ENCODE results near the gene RERG. TPM values are rescaled to one million over a fixed set of nuclear protein-coding genes. Genes with fewer than 3 reads are reported as not detected.

The RERG gene, protein sequence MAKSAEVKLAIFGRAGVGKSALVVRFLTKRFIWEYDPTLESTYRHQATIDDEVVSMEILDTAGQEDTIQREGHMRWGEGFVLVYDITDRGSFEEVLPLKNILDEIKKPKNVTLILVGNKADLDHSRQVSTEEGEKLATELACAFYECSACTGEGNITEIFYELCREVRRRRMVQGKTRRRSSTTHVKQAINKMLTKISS
- total RNA-seq = not detected
- total RNA-seq (2013) = not detected

- TF ChIP-seq CTCF (IDR thresholded peaks at IDR 0.05) = peak; percentile 83
- Histone ChIP-seq H3K27me3 (ENCODE audit: control insufficient read depth, insufficient read depth, low read length) (peaks cover 8% of the 10 kb centered on the region), H3K9me3 (ENCODE audit: control insufficient read depth, insufficient read depth, low read length) (no peaks in the 10 kb centered on the region), H3K4me1 (ENCODE audit: control insufficient read depth, insufficient read depth, low read length) (peaks cover 8% of the 10 kb centered on the region), H3K27ac (ENCODE audit: low read length) (no peak within 1 kb of the TSS), H3K4me3 (ENCODE audit: low read length) (no peak within 1 kb of the TSS), H3K36me3 (ENCODE audit: control insufficient read depth, insufficient read depth, low read length) (no peaks in the 10 kb centered on the region)
- 3% methylated on average over 53 of the region's 55 CpGs for WGBS (ENCODE audit: insufficient coverage)
- DNase-seq = peak; percentile 67 to 84
- Mint-ChIP-seq H3K4me1 (peaks cover 5 to 16% of the 10 kb centered on the region in 2 donors), H3K27me3 (ENCODE audit: low read depth in 2 of 2) (peaks cover 11 to 37% of the 10 kb centered on the region in 2 donors), H3K9me3 (no peaks in the 10 kb centered on the region), H3K36me3 (no peaks in the 10 kb centered on the region), H3K4me3 (peak within 1 kb of the TSS; percentile 45), H3K27ac (no peak within 1 kb of the TSS)
- intact Hi-C loops (cut with micrococcal nuclease) = no loop called here
- ATAC-seq = peak; percentile 96 to 99 (median 99)
Observed at GRCh38 chr12:15220915-15221885, at the start of gene RERG. Gene RERG, minus strand, starts transcription at chr12:15221417. Its CDS starts 3,928 bp downstream, at chr12:15217489.

- WGBS (ENCODE audit: insufficient coverage) = 29% methylated on average over 4 of the region's 4 CpGs
- intact Hi-C loops (cut with micrococcal nuclease) = loop anchor here (10.0 kb wide), 1 partner anchor 314 kb away; no protein-coding TSS in a partner anchor
- no peaks in the 10 kb centered on the region for H3K4me1 Mint-ChIP-seq
- H3K9me3 ChIP-seq (ENCODE audit: control insufficient read depth, insufficient read depth, low read length) = no peaks in the 10 kb centered on the region
- no peak overlapping the region for H3K4me3 Mint-ChIP-seq
- no peaks in the 10 kb centered on the region for H3K9me3 Mint-ChIP-seq
- DNase-seq = no peak
- ATAC-seq = no peak
- H3K27ac ChIP-seq (ENCODE audit: low read length) = no peak overlapping the region
- no peak overlapping the region for H3K4me3 ChIP-seq (ENCODE audit: low read length)
- no peaks in the 10 kb centered on the region for H3K27me3 ChIP-seq (ENCODE audit: control insufficient read depth, insufficient read depth, low read length)
- no peak overlapping the region for H3K27ac Mint-ChIP-seq
- H3K27me3 Mint-ChIP-seq (ENCODE audit: low read depth in 2 of 2) = peaks cover 0 to 11% of the 10 kb centered on the region in 2 donors
- H3K36me3 Mint-ChIP-seq = no peaks in the 10 kb centered on the region
- H3K4me1 ChIP-seq (ENCODE audit: control insufficient read depth, insufficient read depth, low read length) = no peaks in the 10 kb centered on the region
- no peak for TF ChIP-seq CTCF (IDR thresholded peaks at IDR 0.05)
- H3K36me3 ChIP-seq (ENCODE audit: control insufficient read depth, insufficient read depth, low read length) = no peaks in the 10 kb centered on the region
Observed at GRCh38 chr12:15270591-15270990, 49.4 kb upstream of the RERG start.

GRCh38 chr12:15268927-15269552 lies 47.8 kb upstream of the RERG start:
- Histone ChIP-seq H3K27me3 (ENCODE audit: control insufficient read depth, insufficient read depth, low read length) (no peaks in the 10 kb centered on the region), H3K4me1 (ENCODE audit: control insufficient read depth, insufficient read depth, low read length) (no peaks in the 10 kb centered on the region), H3K4me3 (ENCODE audit: low read length) (no peak overlapping the region), H3K9me3 (ENCODE audit: control insufficient read depth, insufficient read depth, low read length) (no peaks in the 10 kb centered on the region), H3K27ac (ENCODE audit: low read length) (no peak overlapping the region), H3K36me3 (ENCODE audit: control insufficient read depth, insufficient read depth, low read length) (no peaks in the 10 kb centered on the region)
- H3K4me1 Mint-ChIP-seq = no peaks in the 10 kb centered on the region
- peak; percentile 77 to 83 (median 79) for ATAC-seq
- H3K9me3 Mint-ChIP-seq = no peaks in the 10 kb centered on the region
- 0% methylated on average over 1 of the region's 2 CpGs for WGBS (ENCODE audit: insufficient coverage)
- H3K27me3 Mint-ChIP-seq (ENCODE audit: low read depth in 2 of 2) = peaks cover 2 to 11% of the 10 kb centered on the region in 2 donors
- no peaks in the 10 kb centered on the region for H3K36me3 Mint-ChIP-seq
- H3K27ac Mint-ChIP-seq = no peak overlapping the region
- DNase-seq = peak in 1 of 2 donors; percentile 75
- intact Hi-C loops (cut with micrococcal nuclease) = loop anchor here (2.0 to 5.0 kb wide), 2 partner anchors 422 to 546 kb away; no protein-coding TSS in a partner anchor
- no peak overlapping the region for H3K4me3 Mint-ChIP-seq
- peak; percentile 83 for TF ChIP-seq CTCF (IDR thresholded peaks at IDR 0.05)

All from natural killer cell (primary cell).